NCI-H446 treated with DMSO at 0.1 percent for 48 hours (cell line): ENCODE data around the gene STARD10.
"Not testable (repeated sequence)": the region's sequence is repeated elsewhere in the genome, so short reads cannot be mapped to it uniquely, and the experiment has no call there.

Experiments
- DNase-seq: peaks from one replicate; lab custom pipeline; 2025; lab: John Stamatoyannopoulos, UW

STARD10 gene

GRCh38 chr11:72826191-72826941 lies 32.5 kb upstream of the STARD10 start:
- no peak for DNase-seq

- no peak for DNase-seq
Measured at GRCh38 chr11:72825661-72826060, 31.8 kb upstream of the STARD10 start.

- no peak for DNase-seq
Measured at GRCh38 chr11:72824811-72825505, 31.1 kb upstream of the STARD10 start.

GRCh38 chr11:72824020-72824419 lies 30.2 kb upstream of the STARD10 start:
- no peak for DNase-seq

- DNase-seq: no peak
Measured at GRCh38 chr11:72823105-72823804, 29.4 kb upstream of the STARD10 start.

- peak; percentile 83 for DNase-seq
Measured at GRCh38 chr11:72821920-72822799, 28.3 kb upstream of the STARD10 start.

GRCh38 chr11:72821221-72821919 lies 27.5 kb upstream of the STARD10 start:
- no peak for DNase-seq

GRCh38 chr11:72820439-72821139 lies 26.7 kb upstream of the STARD10 start:
- no peak for DNase-seq

- DNase-seq: no peak
Measured at GRCh38 chr11:72818971-72819370, 25.1 kb upstream of the STARD10 start.

GRCh38 chr11:72817966-72818365 lies 24.1 kb upstream of the STARD10 start:
- DNase-seq: no peak

GRCh38 chr11:72816404-72816990 lies 22.6 kb upstream of the STARD10 start:
- DNase-seq: no peak

- no peak for DNase-seq
Measured at GRCh38 chr11:72815110-72815618, 21.3 kb upstream of the STARD10 start.

GRCh38 chr11:72814286-72815109 lies 20.7 kb upstream of the STARD10 start, which contains the start of gene ATG16L2:
Gene ATG16L2 (plus strand): TSS chr11:72814411. CDS start chr11:72814446, 35 bp downstream.
- DNase-seq: peak; percentile 70

- DNase-seq: peak; percentile 70
Measured at GRCh38 chr11:72813740-72814285, 20.0 kb upstream of the STARD10 start.

- DNase-seq: peak; percentile 49
Measured at GRCh38 chr11:72812967-72813739, 19.3 kb upstream of the STARD10 start.

- peak; percentile 43 for DNase-seq
Measured at GRCh38 chr11:72812604-72812966, 18.7 kb upstream of the STARD10 start.

GRCh38 chr11:72811686-72812085 lies 17.8 kb upstream of the STARD10 start:
- DNase-seq: not testable (repeated sequence)

- DNase-seq: no peak
Measured at GRCh38 chr11:72808331-72808798, 14.5 kb upstream of the STARD10 start.
